Measurements from ENCODE around the gene RPA1. TPM values are rescaled to one million over a fixed set of nuclear protein-coding genes. Genes with fewer than 3 reads are reported as not detected.

RPA1 gene
- total and polyA plus RNA-seq, 2 of the 4 experiments (the other 2 are of a cell fraction), result 38.4 to 48.2 TPM

DNA sequence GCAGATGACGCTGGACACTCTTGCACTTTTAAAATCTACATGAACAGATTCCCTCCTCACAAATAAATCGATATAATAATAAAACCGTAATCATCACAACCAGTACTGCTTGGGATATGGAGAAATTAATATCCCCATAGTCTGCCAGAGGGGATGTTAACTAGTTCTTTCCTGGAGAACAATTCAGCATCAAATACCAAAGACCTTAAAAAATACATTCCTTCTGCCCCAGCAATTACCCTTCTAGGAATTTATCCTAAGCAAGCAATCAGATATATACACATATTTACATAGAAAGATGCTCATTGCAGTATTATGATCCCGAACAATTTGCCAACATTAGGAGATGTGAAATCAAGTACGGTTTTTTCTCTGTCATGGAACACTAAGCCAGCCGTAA lies 21.9 kb upstream of the RPA1 start:
- ChIA-PET POLR2A (ENCODE audit: unreplicated experiment) (no interaction called here), CTCF (no interaction called here)
- no TSS peak for BruUV-seq (replicated peaks)
- no peaks in the 10 kb centered on the region for H3K9me3 ChIP-seq (ENCODE audit: control insufficient read depth, insufficient read depth, low read length)
- H2BK20ac ChIP-seq (ENCODE audit: low read depth, low read length), result no peak overlapping the region
- peaks cover 3% of the 10 kb centered on the region; the same call in 1 of the 2 replicates for H3K9me1 ChIP-seq (ENCODE audit: insufficient read depth, low read length)
- no peak overlapping the region for H3K4ac ChIP-seq (ENCODE audit: low read depth, low read length)
- no peak overlapping the region for H3K56ac ChIP-seq (ENCODE audit: extremely low read depth, insufficient read depth, low read length)
- H3K9ac ChIP-seq (ENCODE audit: low read depth, low read length), result no peak overlapping the region
- H4K5ac ChIP-seq (ENCODE audit: low read depth, low read length), result no peak overlapping the region
- peaks cover 0 to 12% of the 10 kb centered on the region in 2 experiments; a peak in 2 of 4 replicates for H3K79me1 ChIP-seq (ENCODE audit: low read depth in 1 of 2, low read length in 2 of 2)
- no peak overlapping the region for H2AK5ac ChIP-seq (ENCODE audit: low read depth, low read length)
- no peak overlapping the region for H2BK15ac ChIP-seq (ENCODE audit: low read depth, low read length)
- no peak overlapping the region for H3K14ac ChIP-seq (replicated peaks; ENCODE audit: low read depth, low read length)
- H2AFZ ChIP-seq (replicated peaks; ENCODE audit: low read length, poor library complexity), result no peak overlapping the region
- peaks cover 21% of the 10 kb centered on the region for H3K36me3 ChIP-seq (ENCODE audit: control insufficient read depth, insufficient read depth, low read length)
- WGBS, 2 experiments (ENCODE audit: extremely low coverage in 2 of 2, insufficient read length in 1 of 2), result no CpG with 5 or more reads among the region's 6 CpGs
- intact Hi-C loops (cut with micrococcal nuclease), result no loop called here
- no peak overlapping the region for H4K91ac ChIP-seq (ENCODE audit: insufficient read depth, low read depth, low read length)
- H3K4me2 ChIP-seq (ENCODE audit: low read depth, low read length), result no peak overlapping the region
- dilution Hi-C loops (cut with HindIII; ENCODE audit: low sequenced_read_pairs, unreplicated experiment), result no loop called here
- H2AK9ac ChIP-seq (replicated peaks; ENCODE audit: low read depth, low read length, poor library complexity), result no peak overlapping the region
- no peak overlapping the region for H3K4me3 ChIP-seq (ENCODE audit: insufficient read depth, low read depth, low read length)
- no peaks in the 10 kb centered on the region for H3K4me1 ChIP-seq (ENCODE audit: control insufficient read depth, insufficient read depth, low read length)
- H2BK5ac ChIP-seq (ENCODE audit: low read depth, low read length, poor library complexity, severe bottlenecking), result no peak overlapping the region
- no peaks in the 10 kb centered on the region for H3K27me3 ChIP-seq (ENCODE audit: control insufficient read depth, insufficient read depth, low read length)
- DNase-seq (no peak), ATAC-seq (ENCODE audit: low read depth) (peak; percentile 35; the same call in 1 of the 2 replicates)
- no peak overlapping the region for H3K23ac ChIP-seq (ENCODE audit: low read depth, low read length)
- no peak for TF ChIP-seq RAD21 (IDR thresholded peaks at IDR 0.05; ENCODE audit: low read length)
- no peak for TF ChIP-seq CEBPB (IDR thresholded peaks at IDR 0.05; ENCODE audit: low read depth, low read length)
- no peak for TF ChIP-seq RCOR1 (IDR thresholded peaks at IDR 0.05; ENCODE audit: insufficient replicate concordance, low read length)
- no peak for TF ChIP-seq FOS (IDR thresholded peaks at IDR 0.05; ENCODE audit: low read depth, low read length)
- TF ChIP-seq SMC3 (IDR thresholded peaks at IDR 0.05; ENCODE audit: low read depth, low read length), result no peak
- TF ChIP-seq POLR2A (IDR thresholded peaks at IDR 0.05; ENCODE audit: low read depth, low read length), result no peak
- TF ChIP-seq MXI1 (IDR thresholded peaks at IDR 0.05; ENCODE audit: borderline replicate concordance, low read depth, low read length), result no peak
- no peak for TF ChIP-seq BHLHE40 (IDR thresholded peaks at IDR 0.05; ENCODE audit: low read depth, low read length)
- TF ChIP-seq CHD1 (IDR thresholded peaks at IDR 0.05; ENCODE audit: low read depth, low read length), result no peak
- TF ChIP-seq, protein P1, sequence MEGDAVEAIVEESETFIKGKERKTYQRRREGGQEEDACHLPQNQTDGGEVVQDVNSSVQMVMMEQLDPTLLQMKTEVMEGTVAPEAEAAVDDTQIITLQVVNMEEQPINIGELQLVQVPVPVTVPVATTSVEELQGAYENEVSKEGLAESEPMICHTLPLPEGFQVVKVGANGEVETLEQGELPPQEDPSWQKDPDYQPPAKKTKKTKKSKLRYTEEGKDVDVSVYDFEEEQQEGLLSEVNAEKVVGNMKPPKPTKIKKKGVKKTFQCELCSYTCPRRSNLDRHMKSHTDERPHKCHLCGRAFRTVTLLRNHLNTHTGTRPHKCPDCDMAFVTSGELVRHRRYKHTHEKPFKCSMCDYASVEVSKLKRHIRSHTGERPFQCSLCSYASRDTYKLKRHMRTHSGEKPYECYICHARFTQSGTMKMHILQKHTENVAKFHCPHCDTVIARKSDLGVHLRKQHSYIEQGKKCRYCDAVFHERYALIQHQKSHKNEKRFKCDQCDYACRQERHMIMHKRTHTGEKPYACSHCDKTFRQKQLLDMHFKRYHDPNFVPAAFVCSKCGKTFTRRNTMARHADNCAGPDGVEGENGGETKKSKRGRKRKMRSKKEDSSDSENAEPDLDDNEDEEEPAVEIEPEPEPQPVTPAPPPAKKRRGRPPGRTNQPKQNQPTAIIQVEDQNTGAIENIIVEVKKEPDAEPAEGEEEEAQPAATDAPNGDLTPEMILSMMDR (conservative IDR thresholded peaks at IDR 0.05; ENCODE audit: low read depth, low read length), result no peak
- TF ChIP-seq ELK1 (IDR thresholded peaks at IDR 0.05; ENCODE audit: borderline replicate concordance, low read depth, low read length), result no peak
- TF ChIP-seq MAFK (IDR thresholded peaks at IDR 0.05; ENCODE audit: low read depth, low read length), result no peak
- no peak for TF ChIP-seq RFX5 (IDR thresholded peaks at IDR 0.05; ENCODE audit: low read depth, low read length)
- no peak for TF ChIP-seq MAZ (IDR thresholded peaks at IDR 0.05; ENCODE audit: borderline replicate concordance, low read depth, low read length)
- no peak for TF ChIP-seq USF2 (IDR thresholded peaks at IDR 0.05; ENCODE audit: low read depth, low read length)
- no peak for TF ChIP-seq NFE2L2 (IDR thresholded peaks at IDR 0.05; ENCODE audit: low read depth, low read length)
- no peak overlapping the region for H2BK120ac ChIP-seq (ENCODE audit: low read depth, low read length)
- no peak overlapping the region for H3K27ac ChIP-seq (ENCODE audit: insufficient read depth, low read length)
- no peak overlapping the region for H3K18ac ChIP-seq (ENCODE audit: low read depth, low read length)
- no peaks in the 10 kb centered on the region for H4K20me1 ChIP-seq (ENCODE audit: insufficient read depth, low read length)
- no peak overlapping the region for H4K8ac ChIP-seq (ENCODE audit: low read depth in 2 of 2, low read length in 2 of 2)
- in situ Hi-C loops (cut with MboI; ENCODE audit: low sequenced_read_pairs), result no loop called here

All from IMR-90 (cell line).